Measurements from ENCODE around the gene COX20. TPM values are rescaled to one million over a fixed set of nuclear protein-coding genes. Genes with fewer than 3 reads are reported as not detected.

Gene COX20
- total and polyA plus RNA-seq, 2 donors (not counting 1 experiment from before 2014, with no cell fraction given) = 22.8 to 51.5 TPM

DNA sequence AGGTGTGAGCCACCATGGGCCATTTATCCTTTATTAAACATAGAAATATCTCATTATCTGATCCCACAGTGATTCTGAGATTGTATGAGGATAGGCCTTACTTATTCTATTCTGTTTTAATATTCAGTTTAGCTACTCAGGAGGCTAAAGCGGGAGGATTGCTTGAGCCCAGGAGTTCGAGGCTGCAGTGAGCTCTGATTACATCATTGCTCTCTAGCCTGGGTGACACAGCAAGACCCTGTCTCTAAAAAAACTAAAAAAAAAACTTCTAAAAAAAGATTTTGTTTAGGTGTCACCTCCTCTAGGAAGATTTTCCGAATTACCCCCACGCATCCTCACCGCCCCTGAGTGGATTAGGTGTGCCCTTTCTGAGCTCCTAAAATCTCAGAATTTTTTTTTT lies 43.2 kb downstream of the COX20 start:
- H3K4me2 ChIP-seq (ENCODE audit: extremely low read depth, insufficient read depth, low read length) = no peak overlapping the region
- no peaks in the 10 kb centered on the region for H4K20me1 ChIP-seq (ENCODE audit: control insufficient read depth, extremely low read depth, insufficient read depth, low read length)
- H3K27ac ChIP-seq (ENCODE audit: insufficient read depth, low read length) = no peak overlapping the region
- no peak for DNase-seq (ENCODE audit: low read depth in 2 of 2)
- H3K79me2 ChIP-seq (ENCODE audit: control insufficient read depth, insufficient read depth, low read length) = no peaks in the 10 kb centered on the region
- no peak overlapping the region for H3K4me3 ChIP-seq (replicated peaks in 1 of 4; ENCODE audit: control extremely low read depth in 1 of 4, insufficient read depth in 1 of 4, low read depth in 3 of 4, low read length in 4 of 4)
- no peak overlapping the region for H2AFZ ChIP-seq (ENCODE audit: low read length)
- no peaks in the 10 kb centered on the region for H3K36me3 ChIP-seq (ENCODE audit: control insufficient read depth, insufficient read depth, low read length)
- TF ChIP-seq CTCF (conservative IDR thresholded peaks at IDR 0.05 in 1 of 2, IDR thresholded peaks at IDR 0.05 in 1 of 2; ENCODE audit: low read depth in 1 of 2, low read length in 2 of 2) (no peak), EZH2 (IDR thresholded peaks at IDR 0.05; ENCODE audit: low read length, missing control alignments) (no peak)
- no peaks in the 10 kb centered on the region for H3K4me1 ChIP-seq (ENCODE audit: control insufficient read depth, extremely low read depth, insufficient read depth, low read length)
- no peak overlapping the region for H3K9ac ChIP-seq (ENCODE audit: insufficient read depth, low read length)
- no peaks in the 10 kb centered on the region for H3K9me3 ChIP-seq (ENCODE audit: control insufficient read depth, insufficient read depth, low read depth, low read length)
- no peaks in the 10 kb centered on the region for H3K27me3 ChIP-seq (ENCODE audit: control insufficient read depth, insufficient read depth, low read length)

GRCh38 chr1:244881552-244882280 lies 46.3 kb downstream of the COX20 start:
- H3K9ac ChIP-seq (ENCODE audit: insufficient read depth, low read length) = no peak overlapping the region
- H2AFZ ChIP-seq (ENCODE audit: low read length) = no peak overlapping the region
- H3K27ac ChIP-seq (ENCODE audit: insufficient read depth, low read length) = no peak overlapping the region

DNA sequence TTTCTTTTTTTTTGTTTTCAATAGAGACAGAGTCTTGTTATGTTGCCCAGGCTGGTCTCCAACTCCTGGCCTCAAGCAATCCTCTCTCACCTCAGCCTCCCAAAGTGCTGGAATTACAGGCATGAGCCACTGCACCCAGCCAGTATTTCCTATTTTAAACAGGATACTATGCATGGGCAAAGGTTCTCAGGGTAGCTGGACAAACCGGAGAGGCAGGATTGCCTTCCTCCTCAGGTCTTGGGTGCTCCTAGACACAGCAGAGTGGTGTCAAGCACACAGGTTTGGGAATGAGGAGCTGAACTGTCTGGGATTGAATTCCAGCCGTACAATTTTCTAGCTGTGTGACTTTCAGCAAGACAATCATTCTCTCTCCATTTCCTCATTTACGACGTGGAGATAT lies 51.8 kb downstream of the COX20 start:
- H3K4me2 ChIP-seq (ENCODE audit: extremely low read depth, insufficient read depth, low read length) = no peak overlapping the region
- H3K4me3 ChIP-seq (replicated peaks in 1 of 4; ENCODE audit: control extremely low read depth in 1 of 4, insufficient read depth in 1 of 4, low read depth in 3 of 4, low read length in 4 of 4) = no peak overlapping the region
- no peaks in the 10 kb centered on the region for H4K20me1 ChIP-seq (ENCODE audit: control insufficient read depth, extremely low read depth, insufficient read depth, low read length)
- no peak overlapping the region for H3K27ac ChIP-seq (ENCODE audit: insufficient read depth, low read length)
- no peak overlapping the region for H2AFZ ChIP-seq (ENCODE audit: low read length)
- no peaks in the 10 kb centered on the region for H3K27me3 ChIP-seq (ENCODE audit: control insufficient read depth, insufficient read depth, low read length)
- no peaks in the 10 kb centered on the region for H3K79me2 ChIP-seq (ENCODE audit: control insufficient read depth, insufficient read depth, low read length)
- no peaks in the 10 kb centered on the region for H3K4me1 ChIP-seq (ENCODE audit: control insufficient read depth, extremely low read depth, insufficient read depth, low read length)
- no peak for DNase-seq (ENCODE audit: low read depth in 2 of 2)
- H3K9ac ChIP-seq (ENCODE audit: insufficient read depth, low read length) = no peak overlapping the region
- no peak for TF ChIP-seq EZH2 (IDR thresholded peaks at IDR 0.05; ENCODE audit: low read length, missing control alignments)
- TF ChIP-seq CTCF (conservative IDR thresholded peaks at IDR 0.05 in 1 of 2, IDR thresholded peaks at IDR 0.05 in 1 of 2; ENCODE audit: low read depth in 1 of 2, low read length in 2 of 2) = no peak
- no peaks in the 10 kb centered on the region for H3K9me3 ChIP-seq (ENCODE audit: control insufficient read depth, insufficient read depth, low read depth, low read length)
- H3K36me3 ChIP-seq (ENCODE audit: control insufficient read depth, insufficient read depth, low read length) = no peaks in the 10 kb centered on the region

More at GRCh38 chr1:244881552-244882280, 46.3 kb downstream of the COX20 start:
- Histone ChIP-seq H3K36me3 (ENCODE audit: control insufficient read depth, insufficient read depth, low read length) (no peaks in the 10 kb centered on the region), H3K27me3 (ENCODE audit: control insufficient read depth, insufficient read depth, low read length) (no peaks in the 10 kb centered on the region), H3K4me1 (ENCODE audit: control insufficient read depth, extremely low read depth, insufficient read depth, low read length) (no peaks in the 10 kb centered on the region), H3K4me2 (ENCODE audit: extremely low read depth, insufficient read depth, low read length) (no peak overlapping the region), H3K4me3 (replicated peaks in 1 of 4; ENCODE audit: control extremely low read depth in 1 of 4, insufficient read depth in 1 of 4, low read depth in 3 of 4, low read length in 4 of 4) (no peak overlapping the region), H4K20me1 (ENCODE audit: control insufficient read depth, extremely low read depth, insufficient read depth, low read length) (no peaks in the 10 kb centered on the region), H3K79me2 (ENCODE audit: control insufficient read depth, insufficient read depth, low read length) (no peaks in the 10 kb centered on the region), H3K9me3 (ENCODE audit: control insufficient read depth, insufficient read depth, low read depth, low read length) (no peaks in the 10 kb centered on the region)
- no peak for DNase-seq (ENCODE audit: low read depth in 2 of 2)
- TF ChIP-seq CTCF (conservative IDR thresholded peaks at IDR 0.05 in 1 of 2, IDR thresholded peaks at IDR 0.05 in 1 of 2; ENCODE audit: low read depth in 1 of 2, low read length in 2 of 2) (no peak), EZH2 (IDR thresholded peaks at IDR 0.05; ENCODE audit: low read length, missing control alignments) (no peak)

Data from fibroblast of lung (primary cell).